OCI-LY1 (cell line): ENCODE results near the gene CHAD.

Experiments
- H2AFZ ChIP-seq: fragments of 200-600 bp; sonication (generic), shearing (Covaris generic); 2 replicates; pipeline ENCODE4 v1.6.0; 2014; ENCODE audit warnings: antibody characterized with exemption, mild to moderate bottlenecking, low read length
- H3F3A ChIP-seq: fragments of 200-600 bp; sonication (generic), shearing (Covaris generic); 2 replicates; pipeline ENCODE4 v1.6.0; 2014; ENCODE audit warnings: mild to moderate bottlenecking, antibody characterized with exemption, low read length, moderate library complexity; ENCODE audit not compliant: insufficient read depth
- H3K27ac ChIP-seq: fragments of 200-600 bp; sonication (generic); 2 replicates; pipeline ENCODE4 v1.5.1; 2014; ENCODE audit warnings: low read length, mixed run types, mild to moderate bottlenecking, low read depth; ENCODE audit not compliant: poor library complexity, severe bottlenecking
- H3K27me3 ChIP-seq: fragments of 200-600 bp; sonication (generic); 2 replicates; pipeline ENCODE4 v1.6.0; 2014; ENCODE audit warnings: antibody characterized with exemption, mild to moderate bottlenecking, low read length, moderate library complexity; ENCODE audit not compliant: insufficient read depth
- H3K36me3 ChIP-seq: fragments of 200-600 bp; sonication (generic); 2 replicates; pipeline ENCODE4 v1.6.1; 2014; ENCODE audit warnings: mild to moderate bottlenecking, antibody characterized with exemption, low read length, moderate library complexity, mixed read lengths; ENCODE audit not compliant: insufficient read depth
- H3K4me1 ChIP-seq: fragments of 200-600 bp; sonication (generic); 2 replicates; pipeline ENCODE4 v1.5.1; 2014; ENCODE audit warnings: mild to moderate bottlenecking, low read length, moderate library complexity; ENCODE audit not compliant: insufficient read depth, severe bottlenecking
- H3K4me2 ChIP-seq: fragments of 200-600 bp; sonication (generic), shearing (Covaris generic); 2 replicates; pipeline ENCODE4 v1.6.1; 2014; ENCODE audit warnings: low read length
- H3K4me3 ChIP-seq: fragments of 200-600 bp; sonication (generic); 2 replicates; pipeline ENCODE4 v1.5.1; 2014; ENCODE audit warnings: low read length, low read depth, mild to moderate bottlenecking, mixed read lengths; ENCODE audit not compliant: poor library complexity, severe bottlenecking
- H3K79me2 ChIP-seq: fragments of 200-600 bp; shearing (Covaris generic); 2 replicates; pipeline ENCODE4 v1.6.1; 2016; ENCODE audit warnings: mixed run types, low read length, mixed read lengths; ENCODE audit not compliant: insufficient read depth
- H3K9ac ChIP-seq: fragments of 200-600 bp; sonication (generic), shearing (Covaris generic); 2 replicates; pipeline ENCODE4 v1.6.1; 2014; ENCODE audit warnings: mild to moderate bottlenecking, low read length, mixed read lengths
- H3K9me2 ChIP-seq: fragments of 200-600 bp; sonication (generic), shearing (Covaris generic); 2 replicates; pipeline ENCODE4 v1.6.1; 2014; ENCODE audit warnings: low read depth, mild to moderate bottlenecking, low read length, mixed read lengths
- H3K9me3 ChIP-seq: fragments of 200-600 bp; shearing (Covaris generic); 2 replicates; pipeline ENCODE4 v1.6.1; 2014; ENCODE audit warnings: low read length, mixed read lengths
- H4K20me1 ChIP-seq: fragments of 200-600 bp; sonication (generic), shearing (Covaris generic); 2 replicates; pipeline ENCODE4 v1.6.0; 2016; ENCODE audit warnings: mild to moderate bottlenecking, low read length; ENCODE audit not compliant: insufficient read depth
- EZH2 ChIP-seq: fragments of 200-600 bp; sonication (generic), shearing (Covaris generic); IDR thresholded peaks from 2 replicates; pipeline ENCODE4 v1.8.0; 2017; ENCODE audit warnings: borderline replicate concordance, mixed run types, mild to moderate bottlenecking, antibody characterized with exemption, low read length, moderate library complexity, mixed read lengths
- TF ChIP-seq, protein P1 (sequence below): fragments of 200-600 bp; sonication (generic), shearing (Covaris generic); IDR thresholded peaks from 2 replicates; pipeline ENCODE4 v1.5.1; 2017; ENCODE audit warnings: mild to moderate bottlenecking, antibody characterized with exemption, low read length, moderate library complexity, mixed read lengths

Gene CHAD

DNA sequence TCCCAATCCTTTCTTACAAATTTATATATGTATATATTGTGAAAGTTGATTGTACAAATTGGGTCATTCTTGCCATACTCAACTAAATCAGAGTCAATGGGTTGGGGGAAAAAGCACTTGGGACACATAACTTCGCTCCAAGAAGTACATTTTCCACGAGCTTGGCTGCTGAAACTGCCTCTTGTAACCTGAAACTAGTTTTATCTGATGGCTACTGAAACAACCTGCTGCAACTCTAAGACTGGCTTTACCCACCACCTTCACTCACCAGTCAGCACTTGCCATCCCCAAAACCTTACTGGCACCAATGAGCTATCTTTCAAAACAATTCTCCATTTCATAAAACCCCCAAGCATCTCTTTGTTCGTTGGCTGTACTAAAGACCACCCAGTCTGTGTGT is 25.1 kb upstream of the CHAD start:
- H3K4me1 ChIP-seq, result no peaks in the 10 kb centered on the region
- no peak overlapping the region for H3K4me3 ChIP-seq
- no peaks in the 10 kb centered on the region for H3F3A ChIP-seq
- TF ChIP-seq, protein P1, sequence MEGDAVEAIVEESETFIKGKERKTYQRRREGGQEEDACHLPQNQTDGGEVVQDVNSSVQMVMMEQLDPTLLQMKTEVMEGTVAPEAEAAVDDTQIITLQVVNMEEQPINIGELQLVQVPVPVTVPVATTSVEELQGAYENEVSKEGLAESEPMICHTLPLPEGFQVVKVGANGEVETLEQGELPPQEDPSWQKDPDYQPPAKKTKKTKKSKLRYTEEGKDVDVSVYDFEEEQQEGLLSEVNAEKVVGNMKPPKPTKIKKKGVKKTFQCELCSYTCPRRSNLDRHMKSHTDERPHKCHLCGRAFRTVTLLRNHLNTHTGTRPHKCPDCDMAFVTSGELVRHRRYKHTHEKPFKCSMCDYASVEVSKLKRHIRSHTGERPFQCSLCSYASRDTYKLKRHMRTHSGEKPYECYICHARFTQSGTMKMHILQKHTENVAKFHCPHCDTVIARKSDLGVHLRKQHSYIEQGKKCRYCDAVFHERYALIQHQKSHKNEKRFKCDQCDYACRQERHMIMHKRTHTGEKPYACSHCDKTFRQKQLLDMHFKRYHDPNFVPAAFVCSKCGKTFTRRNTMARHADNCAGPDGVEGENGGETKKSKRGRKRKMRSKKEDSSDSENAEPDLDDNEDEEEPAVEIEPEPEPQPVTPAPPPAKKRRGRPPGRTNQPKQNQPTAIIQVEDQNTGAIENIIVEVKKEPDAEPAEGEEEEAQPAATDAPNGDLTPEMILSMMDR, result no peak
- TF ChIP-seq EZH2, result no peak
- H3K9ac ChIP-seq, result no peak overlapping the region
- no peaks in the 10 kb centered on the region for H3K9me2 ChIP-seq
- no peak overlapping the region for H2AFZ ChIP-seq
- H4K20me1 ChIP-seq, result no peaks in the 10 kb centered on the region
- no peak overlapping the region for H3K4me2 ChIP-seq
- H3K27ac ChIP-seq, result no peak overlapping the region
- no peaks in the 10 kb centered on the region for H3K9me3 ChIP-seq
- no peaks in the 10 kb centered on the region for H3K79me2 ChIP-seq
- no peaks in the 10 kb centered on the region for H3K27me3 ChIP-seq
- H3K36me3 ChIP-seq, result no peaks in the 10 kb centered on the region

DNA sequence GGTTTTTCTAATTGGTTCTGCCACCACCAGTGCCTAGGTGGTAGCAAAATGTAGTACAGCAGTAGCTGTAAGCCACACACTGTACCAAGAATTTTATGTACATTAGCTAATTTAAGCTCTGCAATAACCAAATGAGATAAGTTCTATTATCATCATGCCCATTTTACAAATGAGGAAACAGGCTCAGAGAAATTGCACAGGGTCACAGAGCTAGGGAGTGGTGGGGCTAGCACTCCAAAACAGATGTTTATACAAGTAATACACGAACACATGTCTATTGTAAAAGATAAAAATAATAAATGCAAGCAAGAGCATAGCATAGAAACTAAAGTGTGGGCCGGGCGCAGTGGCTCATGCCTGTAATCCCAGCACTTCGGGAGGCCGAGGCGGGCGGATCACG is 23.5 kb upstream of the CHAD start:
- no peaks in the 10 kb centered on the region for H3F3A ChIP-seq
- H3K4me3 ChIP-seq, result no peak overlapping the region
- no peaks in the 10 kb centered on the region for H3K79me2 ChIP-seq
- H3K9me2 ChIP-seq, result no peaks in the 10 kb centered on the region
- TF ChIP-seq, protein P1, result no peak
- TF ChIP-seq EZH2, result no peak
- H3K27ac ChIP-seq, result no peak overlapping the region
- no peaks in the 10 kb centered on the region for H3K4me1 ChIP-seq
- H4K20me1 ChIP-seq, result no peaks in the 10 kb centered on the region
- no peaks in the 10 kb centered on the region for H3K36me3 ChIP-seq
- H3K9ac ChIP-seq, result no peak overlapping the region
- no peaks in the 10 kb centered on the region for H3K27me3 ChIP-seq
- no peaks in the 10 kb centered on the region for H3K9me3 ChIP-seq
- no peak overlapping the region for H2AFZ ChIP-seq
- H3K4me2 ChIP-seq, result no peak overlapping the region

DNA sequence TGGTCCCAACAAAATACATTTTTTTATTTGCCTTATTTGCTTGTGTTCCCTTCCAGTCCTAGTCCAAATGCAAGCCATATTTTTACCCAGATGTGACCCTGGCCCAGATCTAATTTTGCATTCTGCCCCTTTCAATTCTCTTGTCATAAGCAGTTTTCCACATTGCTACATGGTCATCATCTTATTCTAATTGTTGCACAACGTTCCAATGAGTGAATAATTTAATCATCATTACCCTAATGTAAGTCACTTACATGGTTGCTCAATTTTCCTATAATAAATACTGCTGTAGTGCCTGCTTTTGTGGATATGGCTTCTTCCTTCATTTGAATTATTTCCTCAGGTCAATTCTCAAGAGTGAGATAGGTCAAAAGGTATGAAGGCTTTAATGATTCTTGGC is 22.8 kb upstream of the CHAD start:
- Histone ChIP-seq H3K9me3 (no peaks in the 10 kb centered on the region), H3K79me2 (no peaks in the 10 kb centered on the region)

More for the DNA sequence above, 22.8 kb upstream of the CHAD start:
- H3F3A ChIP-seq, result no peaks in the 10 kb centered on the region
- no peaks in the 10 kb centered on the region for H4K20me1 ChIP-seq
- no peak overlapping the region for H3K4me3 ChIP-seq
- H3K4me2 ChIP-seq, result no peak overlapping the region
- H3K27ac ChIP-seq, result no peak overlapping the region
- no peaks in the 10 kb centered on the region for H3K27me3 ChIP-seq
- no peak overlapping the region for H2AFZ ChIP-seq
- no peak overlapping the region for H3K9ac ChIP-seq
- no peaks in the 10 kb centered on the region for H3K36me3 ChIP-seq
- no peaks in the 10 kb centered on the region for H3K4me1 ChIP-seq
- TF ChIP-seq, protein P1, result no peak
- no peak for TF ChIP-seq EZH2
- H3K9me2 ChIP-seq, result no peaks in the 10 kb centered on the region
